Brain microvascular endothelial cell (primary cell): ENCODE data around the gene LMX1A.

ENCODE experiments used
- DNase-seq: peaks from one replicate; pipeline ENCODE4 v3.0.0-alpha.2; 2020
- H3K27ac ChIP-seq: fragments of 250-450 bp; sonication (Bioruptor Pico); 2 replicates; pipeline ENCODE4 v1.5.1; 2020; ENCODE audit warnings: mild to moderate bottlenecking, moderate library complexity
- H3K27me3 ChIP-seq: fragments of 250-450 bp; sonication (Bioruptor Pico); replicated peaks from 2 replicates; pipeline ENCODE4 v1.5.1; 2020; ENCODE audit warnings: mild to moderate bottlenecking
- H3K36me3 ChIP-seq: fragments of 250-450 bp; sonication (Bioruptor Pico); replicated peaks from 2 replicates; pipeline ENCODE4 v1.5.1; 2020; ENCODE audit warnings: mild to moderate bottlenecking
- H3K4me3 ChIP-seq: 2 replicates; pipeline ENCODE4 v1.5.1; 2011; ENCODE audit warnings: low read depth, mild to moderate bottlenecking, control low read depth, low read length, moderate library complexity
- CTCF ChIP-seq: IDR thresholded peaks from 2 replicates; pipeline ENCODE4 v1.5.1; 2011; ENCODE audit warnings: low read depth, mild to moderate bottlenecking, moderate library complexity, low read length, control low read depth, inconsistent platforms; ENCODE audit errors: missing control alignments
- in situ Hi-C: cut with HindIII; loops from 2 replicates; pipeline ENCODE4 v1.10.0; 2017; ENCODE audit warnings: low sequenced_read_pairs, low pct_ligation_motif_present

LMX1A gene

GRCh38 chr1:165344198-165344597 lies 12.3 kb downstream of the LMX1A start:
- no peak for TF ChIP-seq CTCF
- in situ Hi-C loops, result no loop called here
- no peak for DNase-seq
- no peak overlapping the region for H3K27ac ChIP-seq
- H3K27me3 ChIP-seq, result peaks cover 3% of the 10 kb centered on the region
- no peak overlapping the region for H3K4me3 ChIP-seq
- no peaks in the 10 kb centered on the region for H3K36me3 ChIP-seq

GRCh38 chr1:165342587-165342986 lies 13.9 kb downstream of the LMX1A start:
- Histone ChIP-seq H3K36me3 (no peaks in the 10 kb centered on the region), H3K27me3 (no peaks in the 10 kb centered on the region), H3K27ac (no peak overlapping the region), H3K4me3 (no peak overlapping the region)
- no peak for DNase-seq
- in situ Hi-C loops, result no loop called here
- no peak for TF ChIP-seq CTCF

- H3K36me3 ChIP-seq, result no peaks in the 10 kb centered on the region
- no peak for TF ChIP-seq CTCF
- H3K27ac ChIP-seq, result no peak overlapping the region
- H3K4me3 ChIP-seq, result no peak overlapping the region
- in situ Hi-C loops, result no loop called here
- no peaks in the 10 kb centered on the region for H3K27me3 ChIP-seq
- no peak for DNase-seq
These were observed 14.3 kb downstream of the LMX1A start for GRCh38 chr1:165342168-165342567.

GRCh38 chr1:165339164-165339563 lies 17.4 kb downstream of the LMX1A start:
- no peak for TF ChIP-seq CTCF
- no peaks in the 10 kb centered on the region for H3K36me3 ChIP-seq
- in situ Hi-C loops, result no loop called here
- H3K27me3 ChIP-seq, result no peaks in the 10 kb centered on the region
- no peak overlapping the region for H3K27ac ChIP-seq
- no peak for DNase-seq
- H3K4me3 ChIP-seq, result no peak overlapping the region

GRCh38 chr1:165330483-165330882 lies 26.0 kb downstream of the LMX1A start:
- TF ChIP-seq CTCF, result no peak
- H3K27ac ChIP-seq, result no peak overlapping the region
- H3K4me3 ChIP-seq, result no peak overlapping the region
- in situ Hi-C loops, result no loop called here
- H3K36me3 ChIP-seq, result no peaks in the 10 kb centered on the region
- DNase-seq, result no peak
- H3K27me3 ChIP-seq, result no peaks in the 10 kb centered on the region

GRCh38 chr1:165329104-165329503 lies 27.4 kb downstream of the LMX1A start:
- H3K36me3 ChIP-seq, result no peaks in the 10 kb centered on the region
- DNase-seq, result no peak
- no peak overlapping the region for H3K27ac ChIP-seq
- no peak overlapping the region for H3K4me3 ChIP-seq
- no peaks in the 10 kb centered on the region for H3K27me3 ChIP-seq
- TF ChIP-seq CTCF, result no peak
- in situ Hi-C loops, result no loop called here
